Progenitor cell of endocrine pancreas (in vitro differentiated cells): ENCODE results near the gene CRTAC1. TPM values are rescaled to one million over a fixed set of nuclear protein-coding genes. Genes with fewer than 3 reads are reported as not detected.

Experiments used
- DNase-seq: peaks from one replicate; pipeline ENCODE4 v3.0.0; 2021; ENCODE audit warnings: low spot score; ENCODE audit not compliant: unreplicated experiment
- H3K27ac Mint-ChIP-seq: 2 replicates; pipeline ENCODE4 v1.8.0; 2021; ENCODE audit warnings: mild to moderate bottlenecking, moderate library complexity, mixed read lengths
- H3K27me3 Mint-ChIP-seq: 2 replicates; pipeline ENCODE4 v1.8.0; 2021; ENCODE audit warnings: mixed read lengths
- H3K36me3 Mint-ChIP-seq: 2 replicates; pipeline ENCODE4 v1.8.0; 2022; ENCODE audit warnings: mixed read lengths; ENCODE audit not compliant: insufficient read depth
- H3K4me1 Mint-ChIP-seq: 2 replicates; pipeline ENCODE4 v1.8.0; 2021; ENCODE audit warnings: low read depth, mixed read lengths
- H3K4me3 Mint-ChIP-seq: 2 replicates; pipeline ENCODE4 v1.8.0; 2021; ENCODE audit warnings: low read depth, mild to moderate bottlenecking, moderate library complexity, mixed read lengths
- H3K9me3 Mint-ChIP-seq: 2 replicates; pipeline ENCODE4 v1.8.0; 2021; ENCODE audit warnings: low read depth, mixed read lengths
- total RNA-seq: library from RNA; stranded (reverse); gene quantifications from 2 replicates; pipeline ENCODE4 v1.2.1, GENCODE V29; 2021
- TF ChIP-seq, protein P1 (sequence below): fragments of 200-600 bp; sonication (generic); IDR thresholded peaks from one replicate; pipeline ENCODE4 v1.5.0; 2021; ENCODE audit warnings: antibody characterized with exemption, mild to moderate bottlenecking; ENCODE audit not compliant: unreplicated experiment

Gene CRTAC1
- total RNA-seq, 1 donor from 2014 or later = 4.6 TPM

GRCh38 chr10:97865488-97865887 lies 164.9 kb downstream of the CRTAC1 start:
- no peak overlapping the region for H3K4me3 Mint-ChIP-seq
- H3K27ac Mint-ChIP-seq = no peak overlapping the region
- H3K36me3 Mint-ChIP-seq = no peaks in the 10 kb centered on the region
- peaks cover 29% of the 10 kb centered on the region for H3K27me3 Mint-ChIP-seq
- TF ChIP-seq, protein P1, sequence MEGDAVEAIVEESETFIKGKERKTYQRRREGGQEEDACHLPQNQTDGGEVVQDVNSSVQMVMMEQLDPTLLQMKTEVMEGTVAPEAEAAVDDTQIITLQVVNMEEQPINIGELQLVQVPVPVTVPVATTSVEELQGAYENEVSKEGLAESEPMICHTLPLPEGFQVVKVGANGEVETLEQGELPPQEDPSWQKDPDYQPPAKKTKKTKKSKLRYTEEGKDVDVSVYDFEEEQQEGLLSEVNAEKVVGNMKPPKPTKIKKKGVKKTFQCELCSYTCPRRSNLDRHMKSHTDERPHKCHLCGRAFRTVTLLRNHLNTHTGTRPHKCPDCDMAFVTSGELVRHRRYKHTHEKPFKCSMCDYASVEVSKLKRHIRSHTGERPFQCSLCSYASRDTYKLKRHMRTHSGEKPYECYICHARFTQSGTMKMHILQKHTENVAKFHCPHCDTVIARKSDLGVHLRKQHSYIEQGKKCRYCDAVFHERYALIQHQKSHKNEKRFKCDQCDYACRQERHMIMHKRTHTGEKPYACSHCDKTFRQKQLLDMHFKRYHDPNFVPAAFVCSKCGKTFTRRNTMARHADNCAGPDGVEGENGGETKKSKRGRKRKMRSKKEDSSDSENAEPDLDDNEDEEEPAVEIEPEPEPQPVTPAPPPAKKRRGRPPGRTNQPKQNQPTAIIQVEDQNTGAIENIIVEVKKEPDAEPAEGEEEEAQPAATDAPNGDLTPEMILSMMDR = no peak
- peaks cover 29% of the 10 kb centered on the region for H3K4me1 Mint-ChIP-seq
- no peak for DNase-seq
- no peaks in the 10 kb centered on the region for H3K9me3 Mint-ChIP-seq

- Mint-ChIP-seq H3K4me1 (peaks cover 25% of the 10 kb centered on the region), H3K9me3 (no peaks in the 10 kb centered on the region), H3K27ac (no peak overlapping the region), H3K4me3 (no peak overlapping the region), H3K27me3 (peaks cover 27% of the 10 kb centered on the region), H3K36me3 (no peaks in the 10 kb centered on the region)
- TF ChIP-seq, protein P1 = no peak
- no peak for DNase-seq
Observed at GRCh38 chr10:97863808-97864207, 166.6 kb downstream of the CRTAC1 start.

DNA sequence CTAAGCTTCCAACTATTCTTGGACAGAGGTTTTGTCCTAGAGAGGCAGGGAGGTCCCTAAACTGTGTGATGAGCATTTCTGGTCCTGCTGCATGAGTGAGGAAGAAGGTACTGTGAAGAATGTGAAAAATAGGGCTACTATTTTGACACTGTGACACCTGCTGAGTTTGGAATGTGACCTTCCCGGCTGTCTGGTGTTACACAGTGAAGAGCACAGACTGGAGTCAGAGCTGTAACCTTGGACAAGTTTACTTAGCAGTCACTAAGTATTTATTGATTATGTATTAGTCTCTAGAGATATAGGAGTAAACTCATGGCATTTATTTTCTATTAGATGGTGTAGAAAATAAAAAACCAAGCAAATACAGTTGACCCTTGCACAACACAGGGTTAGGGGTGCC lies 168.5 kb downstream of the CRTAC1 start:
- Mint-ChIP-seq H3K4me1 (peaks cover 26% of the 10 kb centered on the region), H3K27ac (peak overlapping the region; percentile 70), H3K9me3 (no peaks in the 10 kb centered on the region), H3K36me3 (no peaks in the 10 kb centered on the region), H3K27me3 (peaks cover 40% of the 10 kb centered on the region), H3K4me3 (no peak overlapping the region)
- no peak for DNase-seq
- TF ChIP-seq, protein P1 = no peak

GRCh38 chr10:97861097-97861750 lies 169.2 kb downstream of the CRTAC1 start:
- H3K36me3 Mint-ChIP-seq = no peaks in the 10 kb centered on the region
- peaks cover 26% of the 10 kb centered on the region for H3K4me1 Mint-ChIP-seq
- peaks cover 34% of the 10 kb centered on the region for H3K27me3 Mint-ChIP-seq
- no peaks in the 10 kb centered on the region for H3K9me3 Mint-ChIP-seq
- no peak overlapping the region for H3K4me3 Mint-ChIP-seq
- TF ChIP-seq, protein P1 = no peak
- DNase-seq = no peak
- peak overlapping the region; percentile 70 for H3K27ac Mint-ChIP-seq

GRCh38 chr10:97858001-97858439 lies 172.4 kb downstream of the CRTAC1 start:
- no peaks in the 10 kb centered on the region for H3K9me3 Mint-ChIP-seq
- TF ChIP-seq, protein P1 = no peak
- no peaks in the 10 kb centered on the region for H3K36me3 Mint-ChIP-seq
- H3K27ac Mint-ChIP-seq = no peak overlapping the region
- DNase-seq = no peak
- peaks cover 24% of the 10 kb centered on the region for H3K4me1 Mint-ChIP-seq
- H3K27me3 Mint-ChIP-seq = peaks cover 30% of the 10 kb centered on the region
- H3K4me3 Mint-ChIP-seq = no peak overlapping the region
